Natural killer cell (primary cell): ENCODE results near the gene ABCC8. TPM values are rescaled to one million over a fixed set of nuclear protein-coding genes. Genes with fewer than 3 reads are reported as not detected.

Source experiments
- ATAC-seq, 3 donors: fragments of 150-1000 bp in 2 of 3; fragments of 200-7000 bp in 1 of 3; cut with Tn5 transposase; 1 replicate in 1 of 3; 2 replicates in 2 of 3; pipeline ENCODE4 v1.10.0; 2021; ENCODE audit warnings: mild to moderate bottlenecking in 2 of 3, moderate library complexity in 2 of 3
- DNase-seq, 2 donors: peaks; one replicate each; pipeline versions ENCODE4 v3.0.0 to v3.0.0-alpha.2; 2013 to 2021; ENCODE audit warnings: mixed read lengths in 1 of 2
- H3K27ac ChIP-seq: one replicate; pipeline ENCODE4 v1.5.1; 2013; ENCODE audit warnings: mild to moderate bottlenecking, low read length
- H3K27me3 ChIP-seq: one replicate; pipeline ENCODE4 v1.6.1; 2013; ENCODE audit warnings: low read length; ENCODE audit not compliant: control insufficient read depth, insufficient read depth
- H3K36me3 ChIP-seq: one replicate; pipeline ENCODE4 v1.6.1; 2013; ENCODE audit warnings: low read length; ENCODE audit not compliant: control insufficient read depth, insufficient read depth
- H3K4me1 ChIP-seq: one replicate; pipeline ENCODE4 v1.6.1; 2013; ENCODE audit warnings: low read length; ENCODE audit not compliant: control insufficient read depth, insufficient read depth
- H3K4me3 ChIP-seq: one replicate; pipeline ENCODE4 v1.5.1; 2013; ENCODE audit warnings: low read length
- H3K9me3 ChIP-seq: one replicate; pipeline ENCODE4 v1.6.1; 2013; ENCODE audit warnings: low read length; ENCODE audit not compliant: control insufficient read depth, insufficient read depth
- H3K27ac Mint-ChIP-seq, 2 donors: one replicate each; pipeline ENCODE4 v1.8.0; 2022; ENCODE audit warnings: mild to moderate bottlenecking in 2 of 2, mixed read lengths in 2 of 2, moderate library complexity in 1 of 2
- H3K27me3 Mint-ChIP-seq, 2 donors: one replicate each; pipeline ENCODE4 v1.8.0; 2022; ENCODE audit warnings: low read depth in 2 of 2, mixed read lengths in 2 of 2
- H3K36me3 Mint-ChIP-seq: one replicate; pipeline ENCODE4 v1.8.0; 2022; ENCODE audit warnings: mixed read lengths
- H3K4me1 Mint-ChIP-seq, 2 donors: one replicate each; pipeline ENCODE4 v1.8.0; 2022; ENCODE audit warnings: mixed read lengths in 2 of 2
- H3K4me3 Mint-ChIP-seq: one replicate; pipeline ENCODE4 v1.8.0; 2022; ENCODE audit warnings: mild to moderate bottlenecking, moderate library complexity, mixed read lengths
- H3K9me3 Mint-ChIP-seq, 2 donors: one replicate each; pipeline ENCODE4 v1.8.0; 2022; ENCODE audit warnings: mixed read lengths in 2 of 2
- WGBS: methylation state at CpG from one replicate; pipeline ENCODE4 v1.1.7; 2013; ENCODE audit warnings: missing lambda C conversion rate; ENCODE audit not compliant: insufficient coverage; 5-methylcytosine and 5-hydroxymethylcytosine counted together
- intact Hi-C: fragments of 100-400 bp; cut with micrococcal nuclease; formaldehyde crosslinking; loops from one replicate; pipeline ENCODE4 v1.14.2; 2022
- total RNA-seq, 4 donors: library from RNA; stranded (reverse); fragments of 120-200 nt in 1 of 4; gene quantifications; one replicate each; pipeline versions ENCODE4 v1.2.3 to v1.2.4, GENCODE V29; 2013 to 2022
- TF ChIP-seq, protein P1 (sequence below): fragments of 200-600 bp; IDR thresholded peaks from one replicate; pipeline ENCODE4 v1.8.0; 2022; ENCODE audit warnings: antibody characterized with exemption

The ABCC8 gene
- total RNA-seq, 3 donors from 2014 or later (not counting 1 experiment from before 2014, with no cell fraction given), result not detected

DNA sequence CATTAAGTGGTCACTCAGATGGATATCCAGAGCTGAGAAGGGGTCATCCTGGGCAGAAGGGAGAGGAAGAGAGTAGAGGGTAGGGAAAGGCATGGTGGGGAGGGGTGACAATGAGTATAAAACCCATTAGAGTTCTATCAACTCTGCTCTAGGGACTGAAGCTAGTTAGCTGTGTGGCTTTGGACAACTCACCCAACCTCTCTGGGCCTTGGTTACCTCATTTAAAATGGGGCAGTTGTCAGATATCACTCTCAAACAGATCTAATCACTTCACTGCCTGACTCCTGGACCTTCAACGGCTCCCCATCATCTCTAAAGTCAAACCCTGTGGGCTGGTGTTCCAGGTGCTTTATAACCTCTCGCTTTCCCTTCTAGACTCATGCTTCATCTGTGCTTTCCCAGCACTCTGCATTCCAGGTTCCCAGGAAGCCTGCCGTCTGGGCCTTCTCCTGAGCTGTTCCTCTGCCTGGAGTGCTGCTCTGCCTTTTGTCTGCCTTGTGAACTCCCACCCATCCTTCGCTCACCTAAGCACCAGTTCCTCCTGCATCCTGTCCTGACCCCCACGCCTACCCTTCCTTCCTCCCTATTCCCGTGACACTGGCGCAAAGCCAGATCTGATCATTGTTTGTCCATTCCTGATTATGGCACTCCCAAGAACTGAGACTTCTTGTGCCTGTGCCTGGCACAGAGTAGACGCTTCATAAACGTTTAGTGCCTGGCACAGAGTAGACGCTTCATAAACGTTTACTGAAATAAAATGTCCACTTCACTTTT, 65.9 kb downstream of the ABCC8 start:
- DNase-seq (no peak), ATAC-seq (no peak)
- Histone ChIP-seq H3K9me3 (no peaks in the 10 kb centered on the region), H3K4me1 (no peaks in the 10 kb centered on the region), H3K4me3 (no peak overlapping the region), H3K27ac (no peak overlapping the region), H3K36me3 (no peaks in the 10 kb centered on the region), H3K27me3 (no peaks in the 10 kb centered on the region)
- Mint-ChIP-seq H3K27me3 (peaks cover 0 to 8% of the 10 kb centered on the region in 2 donors), H3K27ac (no peak overlapping the region), H3K4me3 (no peak overlapping the region), H3K9me3 (no peaks in the 10 kb centered on the region), H3K4me1 (no peaks in the 10 kb centered on the region), H3K36me3 (no peaks in the 10 kb centered on the region)
- WGBS, result 47% methylated on average over 11 of the region's 11 CpGs
- intact Hi-C loops, result no loop called here
- TF ChIP-seq, protein P1, sequence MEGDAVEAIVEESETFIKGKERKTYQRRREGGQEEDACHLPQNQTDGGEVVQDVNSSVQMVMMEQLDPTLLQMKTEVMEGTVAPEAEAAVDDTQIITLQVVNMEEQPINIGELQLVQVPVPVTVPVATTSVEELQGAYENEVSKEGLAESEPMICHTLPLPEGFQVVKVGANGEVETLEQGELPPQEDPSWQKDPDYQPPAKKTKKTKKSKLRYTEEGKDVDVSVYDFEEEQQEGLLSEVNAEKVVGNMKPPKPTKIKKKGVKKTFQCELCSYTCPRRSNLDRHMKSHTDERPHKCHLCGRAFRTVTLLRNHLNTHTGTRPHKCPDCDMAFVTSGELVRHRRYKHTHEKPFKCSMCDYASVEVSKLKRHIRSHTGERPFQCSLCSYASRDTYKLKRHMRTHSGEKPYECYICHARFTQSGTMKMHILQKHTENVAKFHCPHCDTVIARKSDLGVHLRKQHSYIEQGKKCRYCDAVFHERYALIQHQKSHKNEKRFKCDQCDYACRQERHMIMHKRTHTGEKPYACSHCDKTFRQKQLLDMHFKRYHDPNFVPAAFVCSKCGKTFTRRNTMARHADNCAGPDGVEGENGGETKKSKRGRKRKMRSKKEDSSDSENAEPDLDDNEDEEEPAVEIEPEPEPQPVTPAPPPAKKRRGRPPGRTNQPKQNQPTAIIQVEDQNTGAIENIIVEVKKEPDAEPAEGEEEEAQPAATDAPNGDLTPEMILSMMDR, result no peak

DNA sequence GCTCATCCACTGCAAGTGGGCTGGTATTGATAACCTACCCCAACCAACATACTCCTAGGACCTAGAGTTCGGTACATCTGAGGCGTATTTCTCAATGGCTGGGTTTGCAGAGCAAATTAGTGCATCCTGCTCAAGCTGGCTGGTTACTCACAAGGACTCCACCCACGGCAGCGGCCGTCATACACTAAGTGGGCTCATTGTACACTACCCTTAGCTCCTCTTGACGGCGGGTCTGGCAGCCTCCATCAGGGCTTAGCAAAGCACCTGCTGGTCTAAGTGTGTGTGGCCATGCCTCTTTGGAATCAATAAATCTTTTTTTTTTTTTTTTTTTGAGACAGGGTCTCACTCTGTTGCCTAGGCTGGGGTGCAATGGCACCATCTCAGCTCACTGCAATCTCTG, 68.0 kb downstream of the ABCC8 start:
- Mint-ChIP-seq H3K9me3 (no peaks in the 10 kb centered on the region), H3K36me3 (no peaks in the 10 kb centered on the region), H3K27me3 (peaks cover 0 to 5% of the 10 kb centered on the region in 2 donors), H3K4me1 (no peaks in the 10 kb centered on the region), H3K27ac (no peak overlapping the region), H3K4me3 (no peak overlapping the region)
- Histone ChIP-seq H3K36me3 (no peaks in the 10 kb centered on the region), H3K4me1 (no peaks in the 10 kb centered on the region), H3K27me3 (no peaks in the 10 kb centered on the region), H3K9me3 (no peaks in the 10 kb centered on the region), H3K27ac (no peak overlapping the region), H3K4me3 (no peak overlapping the region)
- no peak for DNase-seq
- intact Hi-C loops, result no loop called here
- WGBS, result 95% methylated on average over 7 of the region's 7 CpGs
- ATAC-seq, result no peak
- TF ChIP-seq, protein P1, result no peak

DNA sequence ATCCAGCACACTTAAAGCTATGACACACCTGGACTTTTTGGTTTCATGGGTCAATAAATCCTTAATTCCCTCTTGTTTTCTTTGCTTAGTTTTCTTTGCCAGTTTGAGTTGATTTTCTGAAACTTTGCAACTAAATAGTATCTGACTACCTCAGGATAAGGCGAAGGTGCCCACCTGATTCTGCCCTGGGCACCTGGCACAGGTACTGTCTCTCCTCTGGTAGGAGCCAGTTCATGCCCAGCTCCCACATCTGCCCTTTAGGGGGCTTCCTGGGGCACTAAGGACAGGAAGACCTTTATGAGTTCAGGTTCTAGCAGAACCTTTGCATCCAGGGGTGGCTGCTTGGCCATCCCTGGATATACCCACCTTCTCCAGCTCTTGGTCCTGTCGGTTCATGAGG, 68.6 kb downstream of the ABCC8 start:
- 82% methylated on average over 2 of the region's 2 CpGs for WGBS
- Histone ChIP-seq H3K9me3 (no peaks in the 10 kb centered on the region), H3K27me3 (no peaks in the 10 kb centered on the region), H3K36me3 (no peaks in the 10 kb centered on the region), H3K4me1 (no peaks in the 10 kb centered on the region), H3K27ac (no peak overlapping the region), H3K4me3 (no peak overlapping the region)
- Mint-ChIP-seq H3K9me3 (no peaks in the 10 kb centered on the region), H3K27me3 (peaks cover 0 to 5% of the 10 kb centered on the region in 2 donors), H3K4me1 (no peaks in the 10 kb centered on the region), H3K27ac (no peak overlapping the region), H3K36me3 (no peaks in the 10 kb centered on the region), H3K4me3 (no peak overlapping the region)
- ATAC-seq (no peak), DNase-seq (no peak)
- TF ChIP-seq, protein P1, result no peak
- intact Hi-C loops, result no loop called here

DNA sequence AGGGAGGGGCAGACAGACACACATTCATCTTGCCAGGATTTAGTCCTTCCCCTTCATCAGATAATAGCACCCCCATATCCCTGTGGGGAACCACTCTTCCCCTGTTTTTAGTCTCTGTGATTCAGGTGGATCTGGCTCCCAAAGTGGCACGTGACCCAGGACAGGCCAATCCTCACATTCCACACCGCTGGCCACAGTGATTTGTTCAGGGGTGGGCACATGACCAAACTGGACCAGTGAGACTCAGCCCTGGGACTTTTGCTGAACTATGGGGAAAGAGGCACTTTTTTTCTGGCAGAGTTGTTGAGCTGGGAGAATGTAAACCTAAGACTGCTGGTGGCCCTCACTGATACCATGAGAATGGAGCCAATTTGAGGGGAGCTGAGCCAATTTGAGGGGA, 69.1 kb downstream of the ABCC8 start:
- no peaks in the 10 kb centered on the region for H3K27me3 ChIP-seq
- no peak overlapping the region for H3K27ac ChIP-seq
- TF ChIP-seq, protein P1, result no peak
- DNase-seq (no peak), ATAC-seq (no peak)
- Mint-ChIP-seq H3K36me3 (no peaks in the 10 kb centered on the region), H3K4me1 (no peaks in the 10 kb centered on the region), H3K27ac (no peak overlapping the region), H3K27me3 (peaks cover 0 to 5% of the 10 kb centered on the region in 2 donors), H3K9me3 (no peaks in the 10 kb centered on the region), H3K4me3 (no peak overlapping the region)
- no peaks in the 10 kb centered on the region for H3K36me3 ChIP-seq
- H3K4me3 ChIP-seq, result no peak overlapping the region
- H3K9me3 ChIP-seq, result no peaks in the 10 kb centered on the region
- 78% methylated on average over 2 of the region's 2 CpGs for WGBS
- intact Hi-C loops, result no loop called here
- H3K4me1 ChIP-seq, result no peaks in the 10 kb centered on the region
